K562 (cell line): Measurements from ENCODE around the gene MIDN. TPM values are rescaled to one million over a fixed set of nuclear protein-coding genes. Genes with fewer than 3 reads are reported as not detected.

Experiments used
- ADNP ChIP-seq: fragments of 200-800 bp; sonication (Bioruptor generic); IDR thresholded peaks from 2 replicates; pipeline ENCODE4 v1.6.1; 2016; ENCODE audit warnings: missing genetic modification characterization, missing compliant biosample characterization
- ARHGAP35 ChIP-seq: fragments of 450-650 bp; IDR thresholded peaks from 2 replicates; pipeline ENCODE4 v1.6.1; 2018; ENCODE audit not compliant: partially characterized antibody
- BHLHE40 ChIP-seq: IDR thresholded peaks from 2 replicates; pipeline ENCODE4 v1.6.1; 2011; ENCODE audit warnings: low read length, improper control_type of control experiment
- BRF2 ChIP-seq: IDR thresholded peaks from 3 replicates; pipeline ENCODE4 v1.6.1; 2011; ENCODE audit warnings: borderline replicate concordance, mild to moderate bottlenecking; ENCODE audit not compliant: insufficient read length, insufficient read depth
- CHD2 ChIP-seq: IDR thresholded peaks from 2 replicates; pipeline ENCODE4 v1.6.1; 2011; ENCODE audit warnings: low read depth, low read length
- E2F3 ChIP-seq: fragments of 250-450 bp; sonication (Bioruptor Pico); IDR thresholded peaks from 2 replicates; pipeline ENCODE4 v1.4.0; 2020; ENCODE audit warnings: mild to moderate bottlenecking
- E2F6 ChIP-seq, 2 experiments: IDR thresholded peaks; 2 replicates each; pipeline ENCODE4 v1.6.1; 2011; ENCODE audit warnings: borderline replicate concordance in 1 of 2, control low read depth in 1 of 2, low read depth in 1 of 2, low read length in 1 of 2, mild to moderate bottlenecking in 1 of 2, mixed read lengths in 1 of 2, moderate library complexity in 1 of 2; ENCODE audit not compliant: insufficient read depth in 1 of 2, insufficient read length in 1 of 2, poor library complexity in 1 of 2, severe bottlenecking in 1 of 2; ENCODE audit errors: extremely low read depth in 1 of 2
- HDAC1 ChIP-seq, 2 experiments: fragments of 450-650 bp; IDR thresholded peaks; 2 replicates each; pipeline ENCODE4 v1.6.1; 2016 to 2017; ENCODE audit warnings: inconsistent platforms in 1 of 2, mild to moderate bottlenecking in 1 of 2, moderate library complexity in 1 of 2
- KLF16 ChIP-seq: IDR thresholded peaks from 2 replicates; pipeline ENCODE4 v1.6.1; 2016; ENCODE audit warnings: antibody characterized with exemption
- MAFK ChIP-seq: IDR thresholded peaks from 2 replicates; pipeline ENCODE4 v1.6.1; 2011; ENCODE audit warnings: low read length, improper control_type of control experiment
- MED1 ChIP-seq: sonication (generic); formaldehyde crosslinking; IDR thresholded peaks from 2 replicates; pipeline ENCODE4 v1.8.1; 2023; ENCODE audit warnings: missing genetic modification reagents, borderline replicate concordance
- NFATC3 ChIP-seq: fragments of 450-650 bp; IDR thresholded peaks from 2 replicates; pipeline ENCODE4 v1.6.1; 2017; ENCODE audit warnings: mild to moderate bottlenecking
- POLR2A ChIP-seq: fragments of 450-650 bp; conservative IDR thresholded peaks from 2 replicates; pipeline ENCODE4 v1.6.1; 2016
- POLR2AphosphoS2 ChIP-seq: IDR thresholded peaks from 2 replicates; pipeline ENCODE4 v1.6.1; 2012; ENCODE audit warnings: low read length, improper control_type of control experiment
- POLR2AphosphoS5 ChIP-seq: IDR thresholded peaks from 2 replicates; pipeline ENCODE4 v1.6.1; 2011; ENCODE audit warnings: mild to moderate bottlenecking, low read depth, low read length, moderate library complexity; ENCODE audit not compliant: control insufficient read depth, insufficient read depth
- PRPF4 ChIP-seq: fragments of 200-400 bp; formaldehyde crosslinking; IDR thresholded peaks from one replicate; pipeline ENCODE4 v1.6.1; 2017; ENCODE audit warnings: low read length, low read depth, mild to moderate bottlenecking; ENCODE audit not compliant: insufficient read depth, poor library complexity, severe bottlenecking
- PTTG1 ChIP-seq: fragments of 450-650 bp; IDR thresholded peaks from 2 replicates; pipeline ENCODE4 v1.6.1; 2016; ENCODE audit warnings: low read depth, mild to moderate bottlenecking, missing genetic modification characterization, missing compliant biosample characterization
- RBM34 ChIP-seq: fragments of 200-400 bp; formaldehyde crosslinking; IDR thresholded peaks from 2 replicates; pipeline ENCODE4 v1.6.1; 2018; ENCODE audit warnings: low read length, borderline replicate concordance; ENCODE audit not compliant: insufficient read depth
- RFX5 ChIP-seq: IDR thresholded peaks from 2 replicates; pipeline ENCODE4 v1.6.1; 2011; ENCODE audit warnings: low read depth, mild to moderate bottlenecking, improper control_type of control experiment, low read length
- SIRT6 ChIP-seq: IDR thresholded peaks from one replicate; pipeline ENCODE4 v1.6.1; 2012; ENCODE audit warnings: low read depth, mild to moderate bottlenecking, control low read depth, inconsistent platforms, low read length, moderate library complexity
- TAF9B ChIP-seq: fragments of 450-650 bp; IDR thresholded peaks from 2 replicates; pipeline ENCODE4 v1.6.1; 2018; ENCODE audit warnings: mild to moderate bottlenecking; ENCODE audit not compliant: partially characterized antibody
- TCF3 ChIP-seq: sonication (generic); formaldehyde crosslinking; IDR thresholded peaks from 2 replicates; pipeline ENCODE4 v1.4.0; 2020; ENCODE audit warnings: mild to moderate bottlenecking, missing genetic modification reagents
- THRA ChIP-seq: fragments of 450-650 bp; IDR thresholded peaks from 2 replicates; pipeline ENCODE4 v1.6.1; 2017; ENCODE audit warnings: mild to moderate bottlenecking, moderate library complexity
- TSC22D4 ChIP-seq: fragments of 450-650 bp; IDR thresholded peaks from 2 replicates; pipeline ENCODE4 v1.6.1; 2016; ENCODE audit warnings: missing genetic modification characterization, missing biosample characterization, control low read depth
- ZC3H11A ChIP-seq: IDR thresholded peaks from 2 replicates; pipeline ENCODE4 v1.6.1; 2012; ENCODE audit warnings: low read depth, low read length, improper control_type of control experiment
- ZNF140 ChIP-seq: fragments of 250-450 bp; sonication (Bioruptor Pico); IDR thresholded peaks from 2 replicates; pipeline ENCODE4 v1.8.0; 2021; ENCODE audit warnings: moderate library complexity, mild to moderate bottlenecking, inconsistent platforms
- ZNF174 ChIP-seq: fragments of 250-450 bp; sonication (Bioruptor Pico); IDR thresholded peaks from 2 replicates; pipeline ENCODE4 v1.4.0; 2020; ENCODE audit warnings: mild to moderate bottlenecking
- ZNF583 ChIP-seq: fragments of 250-450 bp; sonication (Bioruptor Pico); IDR thresholded peaks from 2 replicates; pipeline ENCODE4 v1.4.0; 2020
- polyA plus RNA-seq, 8 experiments: library from polyadenylated mRNA; depleted of rRNA in 4 of 8; stranded (reverse) in 5 of 8; unstranded in 3 of 8; fragments of >200 nt; fragmentation: Nextera tagmentation in 2 of 8; fragmentation: Illumina TruSeq in 1 of 8; extraction: Ambion mirVana in 2 of 8; extraction: Trizol in 1 of 8; gene quantifications; 2 replicates each; pipeline versions ENCODE4 v1.2.1 to v1.2.3, GENCODE V29; 2011 to 2014; ENCODE audit warnings: inconsistent platforms in 1 of 8, missing spikeins in 1 of 8
- total RNA-seq, 7 experiments: library from RNA; depleted of rRNA in 6 of 7; stranded (reverse); fragments of >200 nt in 6 of 7; fragmentation: Illumina TruSeq in 2 of 7; extraction: Trizol in 2 of 7; gene quantifications; 2 replicates each; pipeline versions ENCODE4 v1.2.1 to v1.2.3, GENCODE V29; 2011 to 2021; ENCODE audit warnings: low replicate concordance in 1 of 7

MIDN gene
- total and polyA plus RNA-seq, 9 of the 15 experiments (the other 6 are each of a cell fraction or from before 2014, with no cell fraction given): 0.17 to 120 (median 10.1) TPM

GRCh38 chr19:1270213-1270853 is 21.9 kb downstream of the MIDN start (continued):
- no peak for TF ChIP-seq ADNP
- TF ChIP-seq ZNF583 (CRISPR knock-in tag): no peak
- TF ChIP-seq POLR2A: peak; percentile 37; the same call in 1 of the 2 replicates
- TF ChIP-seq POLR2AphosphoS2: no peak; the same call in 1 of the 2 replicates
- TF ChIP-seq SIRT6: no peak
- TF ChIP-seq RFX5: no peak
- TF ChIP-seq ZC3H11A: no peak
- no peak for TF ChIP-seq THRA
- no peak for TF ChIP-seq ZNF140 (CRISPR knock-in tag)
- TF ChIP-seq PTTG1 (tag): 0 out of 2 replicates have a peak, but pooled peaks have one; percentile 12
- no peak for TF ChIP-seq NFATC3
- no peak for TF ChIP-seq MAFK
- TF ChIP-seq PRPF4: no peak
- peak; percentile 34; the same call in 1 of the 2 replicates for TF ChIP-seq CHD2
- no peak for TF ChIP-seq TAF9B
- TF ChIP-seq POLR2AphosphoS5: no peak
- TF ChIP-seq TCF3 (CRISPR knock-in tag): no peak
- no peak for TF ChIP-seq ZNF174 (CRISPR knock-in tag)
- TF ChIP-seq BRF2: no peak
- no peak for TF ChIP-seq ARHGAP35
- no peak for TF ChIP-seq E2F6 (IDR thresholded peaks at IDR 0.05; ENCODE audit: borderline replicate concordance in 1 of 2, extremely low read depth in 1 of 2, insufficient read depth in 1 of 2, insufficient read length in 1 of 2, low read depth in 1 of 2, low read length in 1 of 2, poor library complexity in 1 of 2, severe bottlenecking in 1 of 2)
- no peak for TF ChIP-seq E2F3 (CRISPR knock-in tag)
- no peak for TF ChIP-seq TSC22D4 (tag)
- TF ChIP-seq RBM34: no peak
- TF ChIP-seq KLF16: no peak
- TF ChIP-seq BHLHE40: no peak
- no peak for TF ChIP-seq MED1
- no peak for TF ChIP-seq HDAC1 (IDR thresholded peaks at IDR 0.05)
